Measurements from ENCODE around the gene RPL32. TPM values are rescaled to one million over a fixed set of nuclear protein-coding genes. Genes with fewer than 3 reads are reported as not detected.
"Not testable (repeated sequence)": the region's sequence is repeated elsewhere in the genome, so short reads cannot be mapped to it uniquely, and the experiment has no call there.

Gene RPL32
- total RNA-seq, 4 donors from 2014 or later: 1,159 to 2,367 (median 1,696) TPM

DNA sequence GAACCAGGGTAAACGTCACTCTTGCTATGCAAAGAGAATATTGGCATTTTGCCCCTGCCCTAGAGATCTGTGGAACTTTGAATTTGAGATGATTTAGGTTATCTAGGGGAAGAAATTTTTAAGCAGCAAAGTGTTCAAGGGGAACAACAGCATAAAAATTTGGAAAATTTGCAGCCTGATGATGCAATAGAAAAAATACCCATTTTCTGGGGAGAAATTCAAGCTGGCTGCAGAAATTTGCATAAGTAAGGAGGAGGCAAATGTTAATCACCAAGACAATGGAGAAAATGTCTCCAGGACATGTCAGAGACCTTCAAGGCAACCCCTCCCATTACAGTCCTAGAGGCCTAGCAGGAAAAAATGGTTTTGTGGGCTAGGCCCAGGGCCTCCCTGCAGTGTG, 4.4 kb upstream of the RPL32 start:
- H3K9me3 ChIP-seq: no peaks in the 10 kb centered on the region
- no peak overlapping the region for H3K27ac ChIP-seq
- WGBS: 63% methylated on average over 1 of the region's 1 CpG
- no peaks in the 10 kb centered on the region for H3K36me3 ChIP-seq
- peaks cover 3% of the 10 kb centered on the region for H3K4me1 ChIP-seq
- no peak overlapping the region for H3K4me3 ChIP-seq
- no peaks in the 10 kb centered on the region for H3K27me3 ChIP-seq
- TF ChIP-seq, protein P1, sequence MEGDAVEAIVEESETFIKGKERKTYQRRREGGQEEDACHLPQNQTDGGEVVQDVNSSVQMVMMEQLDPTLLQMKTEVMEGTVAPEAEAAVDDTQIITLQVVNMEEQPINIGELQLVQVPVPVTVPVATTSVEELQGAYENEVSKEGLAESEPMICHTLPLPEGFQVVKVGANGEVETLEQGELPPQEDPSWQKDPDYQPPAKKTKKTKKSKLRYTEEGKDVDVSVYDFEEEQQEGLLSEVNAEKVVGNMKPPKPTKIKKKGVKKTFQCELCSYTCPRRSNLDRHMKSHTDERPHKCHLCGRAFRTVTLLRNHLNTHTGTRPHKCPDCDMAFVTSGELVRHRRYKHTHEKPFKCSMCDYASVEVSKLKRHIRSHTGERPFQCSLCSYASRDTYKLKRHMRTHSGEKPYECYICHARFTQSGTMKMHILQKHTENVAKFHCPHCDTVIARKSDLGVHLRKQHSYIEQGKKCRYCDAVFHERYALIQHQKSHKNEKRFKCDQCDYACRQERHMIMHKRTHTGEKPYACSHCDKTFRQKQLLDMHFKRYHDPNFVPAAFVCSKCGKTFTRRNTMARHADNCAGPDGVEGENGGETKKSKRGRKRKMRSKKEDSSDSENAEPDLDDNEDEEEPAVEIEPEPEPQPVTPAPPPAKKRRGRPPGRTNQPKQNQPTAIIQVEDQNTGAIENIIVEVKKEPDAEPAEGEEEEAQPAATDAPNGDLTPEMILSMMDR (IDR thresholded peaks at IDR 0.05): no peak
- no peak for TF ChIP-seq EP300 (IDR thresholded peaks at IDR 0.05)
- no peak for TF ChIP-seq POLR2AphosphoS5 (IDR thresholded peaks at IDR 0.05)
- TF ChIP-seq POLR2A (IDR thresholded peaks at IDR 0.05): no peak
- no peak for DNase-seq (ENCODE audit: low spot score in 2 of 2)

DNA sequence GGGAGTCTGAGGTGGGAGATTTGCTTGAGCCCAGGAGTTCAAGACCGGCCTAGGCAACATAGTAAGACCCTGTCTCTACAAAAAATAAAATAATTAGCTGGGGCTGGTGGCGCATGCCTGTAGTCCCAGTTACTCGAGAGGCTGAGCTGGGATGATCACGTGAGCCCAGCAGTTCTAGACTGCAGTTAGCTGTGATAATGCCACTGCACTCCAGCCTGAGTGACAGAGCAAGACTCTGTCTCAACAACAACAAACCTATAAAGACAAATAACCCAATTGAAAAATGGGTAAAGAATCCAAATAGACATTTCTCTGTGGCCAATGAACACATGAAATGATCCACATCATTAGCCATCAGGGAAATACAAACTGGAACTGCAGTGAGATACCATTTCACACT, 1.1 kb upstream of the RPL32 start:
- WGBS: 98% methylated on average over 4 of the region's 4 CpGs
- H3K27ac ChIP-seq: no peak overlapping the region
- H3K4me1 ChIP-seq: peaks cover 34% of the 10 kb centered on the region
- TF ChIP-seq POLR2A (IDR thresholded peaks at IDR 0.05): no peak
- no peak for TF ChIP-seq EP300 (IDR thresholded peaks at IDR 0.05)
- TF ChIP-seq POLR2AphosphoS5 (IDR thresholded peaks at IDR 0.05): no peak
- TF ChIP-seq, protein P1 (IDR thresholded peaks at IDR 0.05): no peak
- no peak for DNase-seq (ENCODE audit: low spot score in 2 of 2)
- no peaks in the 10 kb centered on the region for H3K9me3 ChIP-seq
- no peak overlapping the region for H3K4me3 ChIP-seq
- H3K36me3 ChIP-seq: peaks cover 23% of the 10 kb centered on the region
- H3K27me3 ChIP-seq: no peaks in the 10 kb centered on the region

DNA sequence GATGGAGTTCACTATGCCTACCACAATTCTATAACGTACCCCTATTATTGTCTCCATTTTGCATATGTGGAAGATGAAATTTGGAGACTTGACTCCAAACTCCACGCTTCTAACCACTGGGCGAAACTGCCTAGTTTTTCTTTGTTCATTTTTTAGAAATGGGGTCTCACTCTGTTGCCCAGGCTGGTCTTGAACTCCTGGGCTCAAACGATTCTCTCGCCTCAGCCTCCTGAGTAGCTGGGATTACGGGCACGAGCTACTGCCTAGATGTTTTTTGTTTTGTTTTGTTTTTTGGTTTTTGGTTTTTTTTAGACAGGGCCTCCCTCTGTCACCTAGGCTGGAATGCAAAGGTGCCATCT, 584 bp upstream of the RPL32 start:
- Histone ChIP-seq H3K27ac (peak overlapping the region; percentile 93), H3K36me3 (peaks cover 28% of the 10 kb centered on the region), H3K9me3 (no peaks in the 10 kb centered on the region), H3K4me1 (peaks cover 39% of the 10 kb centered on the region), H3K4me3 (peak overlapping the region; percentile 90), H3K27me3 (no peaks in the 10 kb centered on the region)
- DNase-seq (ENCODE audit: low spot score in 2 of 2): no peak
- 49% methylated on average over 7 of the region's 7 CpGs for WGBS
- TF ChIP-seq POLR2AphosphoS5 (IDR thresholded peaks at IDR 0.05) (no peak), POLR2A (IDR thresholded peaks at IDR 0.05) (no peak), EP300 (IDR thresholded peaks at IDR 0.05) (no peak)
- TF ChIP-seq, protein P1 (IDR thresholded peaks at IDR 0.05): no peak

DNA sequence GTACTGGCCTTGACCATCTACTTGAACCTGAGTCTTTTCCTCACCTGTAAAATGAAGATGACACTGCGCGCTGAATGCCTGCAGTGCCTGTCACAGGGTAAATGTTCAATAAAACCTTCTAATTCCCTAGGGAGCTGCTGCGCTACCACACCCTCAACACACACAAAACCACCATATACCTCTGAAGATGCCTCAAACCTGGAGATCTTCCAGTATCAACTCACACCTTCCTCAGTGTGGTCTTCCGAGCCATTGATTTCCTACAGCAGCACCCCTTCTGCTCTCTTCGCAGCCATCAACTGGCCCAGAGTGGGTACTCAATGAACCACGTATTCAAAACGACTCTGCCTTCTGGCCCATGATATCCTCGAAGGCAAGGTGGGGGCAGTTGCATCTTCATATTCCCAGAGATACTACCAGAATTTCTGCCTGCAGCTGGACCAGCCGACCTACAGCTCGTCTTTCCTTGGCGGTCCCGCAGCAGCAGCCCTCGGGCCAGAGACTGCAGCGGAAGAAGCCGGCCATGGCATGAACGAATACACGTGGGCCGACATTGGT, 695 bp downstream of the RPL32 start:
- H3K27me3 ChIP-seq: no peaks in the 10 kb centered on the region
- H3K4me1 ChIP-seq: peaks cover 40% of the 10 kb centered on the region
- H3K4me3 ChIP-seq: peak overlapping the region; percentile 90
- H3K36me3 ChIP-seq: peaks cover 40% of the 10 kb centered on the region
- H3K27ac ChIP-seq: peak overlapping the region; percentile 93
- WGBS: 1% methylated on average over 8 of the region's 18 CpGs
- DNase-seq (ENCODE audit: low spot score in 2 of 2): no peak
- H3K9me3 ChIP-seq: no peaks in the 10 kb centered on the region
- TF ChIP-seq, protein P1 (IDR thresholded peaks at IDR 0.05): no peak
- TF ChIP-seq POLR2AphosphoS5 (IDR thresholded peaks at IDR 0.05): no peak
- TF ChIP-seq EP300 (IDR thresholded peaks at IDR 0.05): no peak
- TF ChIP-seq POLR2A (IDR thresholded peaks at IDR 0.05): no peak

DNA sequence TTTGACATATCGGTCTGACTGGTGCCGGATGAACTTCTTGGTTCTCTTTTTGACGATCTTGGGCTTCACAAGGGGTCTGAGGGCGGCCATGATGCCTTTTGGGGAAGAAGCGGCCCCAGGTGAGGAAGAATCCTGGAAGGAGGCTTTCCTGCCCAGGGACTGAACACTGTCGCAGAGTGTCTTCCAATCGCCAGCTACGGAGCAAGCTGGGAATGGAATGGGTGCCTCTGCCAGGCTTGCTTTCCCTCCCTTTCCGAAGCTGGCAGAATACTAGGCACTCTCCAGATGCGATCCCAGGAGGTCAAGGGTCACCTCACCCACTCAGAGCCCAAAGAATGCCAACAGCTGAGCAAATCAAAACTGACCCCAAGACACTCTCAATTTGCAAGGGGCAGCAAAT, 1.2 kb downstream of the RPL32 start:
- WGBS: 51% methylated on average over 10 of the region's 10 CpGs
- DNase-seq (ENCODE audit: low spot score in 2 of 2); H3K9me3 ChIP-seq; H3K27me3 ChIP-seq: not testable (repeated sequence)
- peaks cover 46% of the 10 kb centered on the region for H3K36me3 ChIP-seq
- peak overlapping the region; percentile 90 for H3K4me3 ChIP-seq
- H3K4me1 ChIP-seq: peaks cover 40% of the 10 kb centered on the region
- peak overlapping the region; percentile 93 for H3K27ac ChIP-seq
